Breast epithelium (tissue), 3 donors: ENCODE results near the gene FBXL3.

Source experiments
- POLR2A ChIP-seq: fragments of 450-650 bp; IDR thresholded peaks from one replicate; pipeline ENCODE4 v1.6.1; 2016; ENCODE audit warnings: antibody characterized with exemption, mild to moderate bottlenecking, moderate library complexity
- POLR2AphosphoS5 ChIP-seq, 3 donors: sonication (generic); formaldehyde crosslinking; IDR thresholded peaks; one replicate each; pipeline ENCODE4 v1.6.1; 2017; ENCODE audit warnings: antibody characterized with exemption in 3 of 3
- TF ChIP-seq, protein P1 (sequence below), 3 donors: fragments of 450-650 bp; IDR thresholded peaks; one replicate each; pipeline ENCODE4 v1.5.1; 2016 to 2017; ENCODE audit warnings: antibody characterized with exemption in 3 of 3, mild to moderate bottlenecking in 3 of 3, moderate library complexity in 3 of 3

DNA sequence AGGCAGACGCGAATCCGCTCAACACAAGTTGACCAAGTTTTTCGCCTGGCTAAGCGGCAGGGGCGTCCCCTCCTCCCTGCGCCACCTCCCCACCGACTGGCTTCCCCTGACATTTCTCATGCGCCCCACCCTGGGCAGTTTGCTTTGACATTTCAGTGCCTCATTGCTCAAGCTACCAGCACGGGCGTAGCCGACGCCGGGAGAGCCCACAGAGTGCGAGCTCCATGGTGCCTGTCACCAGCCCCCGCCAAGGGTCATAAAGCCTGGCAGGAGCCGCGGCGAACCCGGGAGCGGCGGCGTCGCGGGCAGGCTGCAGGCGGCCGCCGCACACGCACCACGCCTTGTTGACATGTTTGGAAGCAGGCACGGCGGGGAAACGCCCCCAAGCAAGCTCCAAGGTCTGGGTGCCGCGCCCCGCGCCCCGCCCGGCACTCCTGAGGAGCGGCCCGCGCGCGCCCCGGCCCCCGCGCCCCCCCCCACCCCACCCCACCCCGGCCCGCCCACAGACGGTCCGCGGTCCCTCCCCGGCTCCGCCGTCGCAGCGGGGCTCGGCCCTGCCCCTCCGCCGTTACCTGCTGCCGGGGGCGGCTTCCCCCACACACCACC lies 601 bp downstream of the FBXL3 start:
- TF ChIP-seq, protein P1, sequence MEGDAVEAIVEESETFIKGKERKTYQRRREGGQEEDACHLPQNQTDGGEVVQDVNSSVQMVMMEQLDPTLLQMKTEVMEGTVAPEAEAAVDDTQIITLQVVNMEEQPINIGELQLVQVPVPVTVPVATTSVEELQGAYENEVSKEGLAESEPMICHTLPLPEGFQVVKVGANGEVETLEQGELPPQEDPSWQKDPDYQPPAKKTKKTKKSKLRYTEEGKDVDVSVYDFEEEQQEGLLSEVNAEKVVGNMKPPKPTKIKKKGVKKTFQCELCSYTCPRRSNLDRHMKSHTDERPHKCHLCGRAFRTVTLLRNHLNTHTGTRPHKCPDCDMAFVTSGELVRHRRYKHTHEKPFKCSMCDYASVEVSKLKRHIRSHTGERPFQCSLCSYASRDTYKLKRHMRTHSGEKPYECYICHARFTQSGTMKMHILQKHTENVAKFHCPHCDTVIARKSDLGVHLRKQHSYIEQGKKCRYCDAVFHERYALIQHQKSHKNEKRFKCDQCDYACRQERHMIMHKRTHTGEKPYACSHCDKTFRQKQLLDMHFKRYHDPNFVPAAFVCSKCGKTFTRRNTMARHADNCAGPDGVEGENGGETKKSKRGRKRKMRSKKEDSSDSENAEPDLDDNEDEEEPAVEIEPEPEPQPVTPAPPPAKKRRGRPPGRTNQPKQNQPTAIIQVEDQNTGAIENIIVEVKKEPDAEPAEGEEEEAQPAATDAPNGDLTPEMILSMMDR (IDR thresholded peaks at IDR 0.05) = no peak
- TF ChIP-seq POLR2A = no peak
- TF ChIP-seq POLR2AphosphoS5 (IDR thresholded peaks at IDR 0.05) = peak in 2 of 3 donors; percentile 25 to 52
